Right lobe of liver (tissue), 6 donors: Measurements from ENCODE around the gene MPHOSPH9. TPM values are rescaled to one million over a fixed set of nuclear protein-coding genes. Genes with fewer than 3 reads are reported as not detected.
A peak's percentile ranks its signal among the peaks of the same experiment; 100 is the strongest.

Source experiments
- ATAC-seq, 4 donors: fragments of 200-7000 bp; cut with Tn5 transposase; one replicate each; pipeline ENCODE4 v1.9.1; 2020; ENCODE audit warnings: mild to moderate bottlenecking in 4 of 4, moderate library complexity in 4 of 4
- DNase-seq, 3 donors: peaks; one replicate each; pipeline ENCODE4 v3.0.0-alpha.2; 2020
- H3K27ac ChIP-seq, 3 donors: fragments of 200-600 bp; one replicate each; pipeline ENCODE4 v1.8.0; 2022
- H3K27me3 ChIP-seq, 2 donors: fragments of 200-600 bp; one replicate each; pipeline ENCODE4 v1.8.0; 2022
- H3K36me3 ChIP-seq, 4 donors: fragments of 200-600 bp; sonication (generic) in 1 of 4; one replicate each; pipeline versions ENCODE4 v1.5.1 to v1.8.0; 2017 to 2022; ENCODE audit warnings: control low read depth in 1 of 4
- H3K4me1 ChIP-seq, 4 donors: fragments of 200-600 bp; sonication (generic) in 1 of 4; one replicate each; pipeline versions ENCODE4 v1.5.1 to v1.8.0; 2017 to 2022; ENCODE audit warnings: control low read depth in 1 of 4
- H3K4me3 ChIP-seq, 3 donors: fragments of 200-600 bp; one replicate each; pipeline ENCODE4 v1.8.0; 2022
- H3K9me3 ChIP-seq, 4 donors: fragments of 200-600 bp; sonication (generic) in 1 of 4; one replicate each; pipeline versions ENCODE4 v1.5.1 to v1.8.0; 2017 to 2022; ENCODE audit warnings: control low read depth in 1 of 4
- CTCF ChIP-seq, 4 donors: fragments of 200-600 bp in 3 of 4; fragments of 450-650 bp in 1 of 4; IDR thresholded peaks; one replicate each; pipeline versions ENCODE4 v1.5.1 to v1.8.0; 2016 to 2022; ENCODE audit warnings: antibody characterized with exemption in 4 of 4, mild to moderate bottlenecking in 2 of 4
- POLR2A ChIP-seq: fragments of 450-650 bp; IDR thresholded peaks from one replicate; pipeline ENCODE4 v1.6.1; 2017; ENCODE audit warnings: antibody characterized with exemption, mild to moderate bottlenecking
- WGBS: methylation state at CpG from one replicate; pipeline ENCODE4 v1.1.6; 2018; ENCODE audit warnings: low coverage, low lambda C conversion rate; ENCODE audit not compliant: insufficient coverage; ENCODE audit errors: missing lambda C conversion rate; 5-methylcytosine and 5-hydroxymethylcytosine counted together
- intact Hi-C, 2 donors: fragments of 100-400 bp; cut with DNase I; formaldehyde crosslinking; loops; one replicate each; pipeline versions ENCODE4 v1.11.2 to v1.14.1; 2022
- total RNA-seq, 6 experiments: library from RNA; depleted of rRNA in 2 of 6; stranded (reverse); fragments of >200 nt in 2 of 6; fragmentation: NEBNext Ultra II Directional in 3 of 6; extraction: Animal tissue kit (Norgen Biotek cat#: 25700) in 3 of 6; gene quantifications; one replicate each; pipeline versions ENCODE4 v1.1.0 to v1.2.4, GENCODE V29; 2016 to 2023
- donor health status: DM: no; HTN: yes; CAD: no.
- donor health status: DM: no; HTN: no; CAD: no.
- donor health status: DM: no; HTN: no; CAD: no.
- donor health status: DM: no; HTN: yes; CAD: no.
- donor health status: DM: no; HTN: yes; CAD: no.

Gene MPHOSPH9
- total RNA-seq, 6 experiments from 2014 or later, result 14.5 to 25.7 (median 19.1) TPM

GRCh38 chr12:123111498-123112165 lies 121.3 kb downstream of the MPHOSPH9 start:
- no peak for TF ChIP-seq CTCF (IDR thresholded peaks at IDR 0.05)
- no peak for TF ChIP-seq POLR2A
- H3K27ac ChIP-seq, result no peak overlapping the region
- H3K27me3 ChIP-seq, result no peaks in the 10 kb centered on the region
- ATAC-seq (no peak), DNase-seq (no peak)
- H3K9me3 ChIP-seq, result no peaks in the 10 kb centered on the region
- WGBS, result 85% methylated on average over 9 of the region's 19 CpGs
- intact Hi-C loops, result no loop called here
- peaks cover 0 to 49% (median 19%) of the 10 kb centered on the region in 4 donors for H3K4me1 ChIP-seq
- H3K36me3 ChIP-seq, result no peaks in the 10 kb centered on the region
- H3K4me3 ChIP-seq, result no peak overlapping the region

GRCh38 chr12:123109319-123109772 lies 123.6 kb downstream of the MPHOSPH9 start:
- Histone ChIP-seq H3K27ac (peak overlapping the region in 2 of 3 donors; percentile 24 to 67), H3K9me3 (no peaks in the 10 kb centered on the region), H3K4me1 (peaks cover 0 to 45% (median 21%) of the 10 kb centered on the region in 4 donors), H3K27me3 (no peaks in the 10 kb centered on the region), H3K4me3 (no peak overlapping the region), H3K36me3 (no peaks in the 10 kb centered on the region)
- TF ChIP-seq CTCF (IDR thresholded peaks at IDR 0.05) (no peak), POLR2A (no peak)
- ATAC-seq (peak; percentile 33 to 65 (median 61)), DNase-seq (no peak)
- intact Hi-C loops, result no loop called here
- WGBS, result 33% methylated on average over 1 of the region's 3 CpGs

- no peaks in the 10 kb centered on the region for H3K27me3 ChIP-seq
- TF ChIP-seq POLR2A, result no peak
- TF ChIP-seq CTCF (IDR thresholded peaks at IDR 0.05), result no peak
- intact Hi-C loops, result no loop called here
- ATAC-seq (no peak), DNase-seq (no peak)
- H3K36me3 ChIP-seq, result no peaks in the 10 kb centered on the region
- H3K4me1 ChIP-seq, result peaks cover 0 to 45% (median 21%) of the 10 kb centered on the region in 4 donors
- 40% methylated on average over 1 of the region's 7 CpGs for WGBS
- H3K9me3 ChIP-seq, result no peaks in the 10 kb centered on the region
- peak overlapping the region in 1 of 3 donors; percentile 67 for H3K27ac ChIP-seq
- no peak overlapping the region for H3K4me3 ChIP-seq
These were observed 124.3 kb downstream of the MPHOSPH9 start for GRCh38 chr12:123108682-123109066.

- H3K36me3 ChIP-seq, result no peaks in the 10 kb centered on the region
- 92% methylated on average over 7 of the region's 13 CpGs for WGBS
- H3K9me3 ChIP-seq, result no peaks in the 10 kb centered on the region
- DNase-seq (peak in 2 of 3 donors; percentile 76 to 83), ATAC-seq (peak in 3 of 4 donors; percentile 41 to 71 (median 48))
- TF ChIP-seq CTCF (IDR thresholded peaks at IDR 0.05) (no peak), POLR2A (no peak)
- peaks cover 0 to 50% (median 21%) of the 10 kb centered on the region in 4 donors for H3K4me1 ChIP-seq
- H3K27me3 ChIP-seq, result no peaks in the 10 kb centered on the region
- intact Hi-C loops, result no loop called here
- H3K4me3 ChIP-seq, result no peak overlapping the region
- peak overlapping the region in 1 of 3 donors; percentile 67 for H3K27ac ChIP-seq
These were observed 124.8 kb downstream of the MPHOSPH9 start for GRCh38 chr12:123107926-123108681.
